Measurements from ENCODE around the gene FKBP7.

The FKBP7 gene

DNA sequence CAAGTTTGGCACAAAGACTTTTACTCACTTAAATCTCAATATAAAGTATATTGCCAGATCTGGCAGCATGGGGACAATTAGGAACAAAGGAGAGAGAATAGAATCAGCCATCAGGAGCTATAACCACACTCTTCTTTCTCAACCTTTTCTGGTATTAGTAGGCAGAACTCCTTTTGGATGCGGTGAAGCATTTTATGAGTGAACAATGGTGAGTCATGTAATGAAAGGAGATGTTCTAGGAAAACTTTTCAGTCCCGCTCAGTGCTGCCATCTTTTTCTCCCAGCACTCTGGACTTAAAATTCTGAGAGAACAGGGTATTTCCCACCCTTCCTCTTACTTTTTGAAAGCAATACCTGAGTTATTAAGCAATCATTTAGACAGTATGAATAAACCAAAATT is 34.1 kb upstream of the FKBP7 start:
- no peak for DNase-seq
- Histone ChIP-seq H3K36me3 (peaks cover 0 to 42% (median 7%) of the 10 kb centered on the region in 3 donors), H3K9me3 (no peaks in the 10 kb centered on the region), H3K4me1 (no peaks in the 10 kb centered on the region), H3K27ac (no peak overlapping the region), H3K4me3 (no peak overlapping the region), H3K27me3 (no peaks in the 10 kb centered on the region)
- TF ChIP-seq, protein P1, sequence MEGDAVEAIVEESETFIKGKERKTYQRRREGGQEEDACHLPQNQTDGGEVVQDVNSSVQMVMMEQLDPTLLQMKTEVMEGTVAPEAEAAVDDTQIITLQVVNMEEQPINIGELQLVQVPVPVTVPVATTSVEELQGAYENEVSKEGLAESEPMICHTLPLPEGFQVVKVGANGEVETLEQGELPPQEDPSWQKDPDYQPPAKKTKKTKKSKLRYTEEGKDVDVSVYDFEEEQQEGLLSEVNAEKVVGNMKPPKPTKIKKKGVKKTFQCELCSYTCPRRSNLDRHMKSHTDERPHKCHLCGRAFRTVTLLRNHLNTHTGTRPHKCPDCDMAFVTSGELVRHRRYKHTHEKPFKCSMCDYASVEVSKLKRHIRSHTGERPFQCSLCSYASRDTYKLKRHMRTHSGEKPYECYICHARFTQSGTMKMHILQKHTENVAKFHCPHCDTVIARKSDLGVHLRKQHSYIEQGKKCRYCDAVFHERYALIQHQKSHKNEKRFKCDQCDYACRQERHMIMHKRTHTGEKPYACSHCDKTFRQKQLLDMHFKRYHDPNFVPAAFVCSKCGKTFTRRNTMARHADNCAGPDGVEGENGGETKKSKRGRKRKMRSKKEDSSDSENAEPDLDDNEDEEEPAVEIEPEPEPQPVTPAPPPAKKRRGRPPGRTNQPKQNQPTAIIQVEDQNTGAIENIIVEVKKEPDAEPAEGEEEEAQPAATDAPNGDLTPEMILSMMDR (IDR thresholded peaks at IDR 0.05), result no peak
- intact Hi-C loops (cut with DNase I; ENCODE audit: low total_unique reads), result no loop called here

DNA sequence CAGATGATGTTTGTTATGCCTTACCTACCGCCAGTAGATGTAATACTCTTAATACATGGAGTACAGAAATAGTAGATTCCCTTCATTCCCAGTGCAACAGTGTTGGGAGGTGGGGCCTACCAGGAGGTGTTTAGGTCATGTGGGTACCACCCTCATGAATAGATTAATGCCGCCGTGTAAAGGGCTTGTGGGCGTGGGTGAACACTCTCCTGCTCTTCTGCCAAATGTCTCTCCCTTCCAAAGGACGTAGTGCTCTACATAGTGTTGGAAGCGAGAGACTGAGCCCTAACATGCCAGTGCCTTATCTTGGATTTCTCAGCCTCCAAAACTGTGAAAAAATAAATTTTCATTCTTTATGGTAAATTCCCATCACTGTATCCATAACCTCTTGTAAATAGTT is 32.0 kb upstream of the FKBP7 start:
- H3K36me3 ChIP-seq, result peaks cover 0 to 50% (median 5%) of the 10 kb centered on the region in 3 donors
- intact Hi-C loops (cut with DNase I; ENCODE audit: low total_unique reads), result no loop called here

DNA sequence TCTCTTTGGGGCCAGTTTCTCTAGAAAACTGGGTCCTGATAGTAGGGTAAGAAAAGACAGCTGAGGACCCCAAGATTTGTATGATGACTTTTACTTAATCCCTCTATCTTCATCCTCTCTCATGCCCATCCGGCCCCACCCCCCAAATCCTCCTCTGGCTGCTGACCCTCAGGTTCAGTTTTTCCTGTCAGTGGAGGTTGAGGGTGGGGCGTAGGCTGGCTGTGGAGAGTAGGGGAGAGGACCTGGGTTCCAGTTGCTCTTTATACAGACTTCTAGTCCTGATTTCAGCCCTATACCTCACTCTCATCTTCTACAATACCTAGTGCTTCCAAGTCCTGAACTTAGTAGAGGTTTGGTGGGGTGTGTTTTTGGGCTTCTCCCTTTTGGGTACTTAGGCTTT is 30.2 kb upstream of the FKBP7 start:
- Histone ChIP-seq H3K27me3 (no peaks in the 10 kb centered on the region), H3K9me3 (no peaks in the 10 kb centered on the region), H3K36me3 (peaks cover 17 to 68% (median 19%) of the 10 kb centered on the region in 3 donors), H3K27ac (no peak overlapping the region), H3K4me1 (no peaks in the 10 kb centered on the region), H3K4me3 (no peak overlapping the region)
- no peak for DNase-seq
- intact Hi-C loops (cut with DNase I; ENCODE audit: low total_unique reads), result no loop called here
- TF ChIP-seq, protein P1 (IDR thresholded peaks at IDR 0.05), result no peak

More for the DNA sequence above, 32.0 kb upstream of the FKBP7 start:
- H3K27ac ChIP-seq, result no peak overlapping the region
- TF ChIP-seq, protein P1 (IDR thresholded peaks at IDR 0.05), result no peak
- H3K27me3 ChIP-seq, result no peaks in the 10 kb centered on the region
- DNase-seq, result no peak
- H3K4me1 ChIP-seq, result no peaks in the 10 kb centered on the region
- no peak overlapping the region for H3K4me3 ChIP-seq
- no peaks in the 10 kb centered on the region for H3K9me3 ChIP-seq

DNA sequence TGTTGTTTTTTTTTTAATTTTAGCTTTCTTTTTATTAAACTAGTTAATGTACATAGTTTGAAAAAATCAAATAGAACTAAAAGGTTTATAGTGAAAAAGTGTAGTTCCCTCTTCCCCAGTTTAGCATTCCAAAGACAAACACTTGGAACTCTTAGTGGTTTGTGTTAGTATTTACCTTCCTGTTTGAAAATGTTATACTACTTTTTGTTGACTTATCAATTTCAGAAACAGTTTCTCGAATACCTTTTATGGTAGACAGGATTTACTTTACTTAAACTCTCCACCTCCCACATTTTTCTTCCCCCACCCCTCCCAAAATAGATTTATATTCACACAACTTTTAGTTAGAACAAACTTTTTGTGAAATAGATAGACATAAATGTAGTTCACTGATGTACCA is 28.5 kb upstream of the FKBP7 start:
- H3K4me1 ChIP-seq, result no peaks in the 10 kb centered on the region
- no peak overlapping the region for H3K4me3 ChIP-seq
- H3K27ac ChIP-seq, result no peak overlapping the region
- H3K36me3 ChIP-seq, result peaks cover 34 to 71% (median 35%) of the 10 kb centered on the region in 3 donors
- H3K27me3 ChIP-seq, result no peaks in the 10 kb centered on the region
- no peak for DNase-seq
- no peaks in the 10 kb centered on the region for H3K9me3 ChIP-seq
- intact Hi-C loops (cut with DNase I; ENCODE audit: low total_unique reads), result no loop called here
- TF ChIP-seq, protein P1 (IDR thresholded peaks at IDR 0.05), result no peak

DNA sequence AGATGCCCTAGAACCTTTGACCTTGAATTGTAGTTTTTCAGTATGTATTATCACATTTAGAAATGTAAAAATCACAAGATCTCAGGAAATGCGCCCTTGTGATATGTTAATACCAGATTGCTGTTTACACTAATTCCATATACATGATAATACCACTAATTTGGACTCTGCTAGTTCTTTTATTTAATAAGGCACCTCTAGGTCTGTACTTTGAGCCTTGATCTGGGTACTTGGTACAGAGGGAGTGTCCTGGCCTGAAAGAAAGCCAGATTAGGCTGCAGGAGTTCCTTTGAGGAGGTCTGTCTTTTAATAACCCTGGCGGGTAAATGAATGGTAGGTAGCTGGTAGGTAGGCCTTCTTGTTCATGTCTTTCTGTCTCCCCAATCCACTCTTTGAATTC is 28.1 kb upstream of the FKBP7 start:
- H3K4me3 ChIP-seq, result no peak overlapping the region
- DNase-seq, result no peak
- H3K9me3 ChIP-seq, result no peaks in the 10 kb centered on the region
- no peaks in the 10 kb centered on the region for H3K4me1 ChIP-seq
- H3K36me3 ChIP-seq, result peaks cover 36 to 72% (median 38%) of the 10 kb centered on the region in 3 donors
- intact Hi-C loops (cut with DNase I; ENCODE audit: low total_unique reads), result no loop called here
- TF ChIP-seq, protein P1 (IDR thresholded peaks at IDR 0.05), result no peak
- H3K27ac ChIP-seq, result no peak overlapping the region
- H3K27me3 ChIP-seq, result no peaks in the 10 kb centered on the region

DNA sequence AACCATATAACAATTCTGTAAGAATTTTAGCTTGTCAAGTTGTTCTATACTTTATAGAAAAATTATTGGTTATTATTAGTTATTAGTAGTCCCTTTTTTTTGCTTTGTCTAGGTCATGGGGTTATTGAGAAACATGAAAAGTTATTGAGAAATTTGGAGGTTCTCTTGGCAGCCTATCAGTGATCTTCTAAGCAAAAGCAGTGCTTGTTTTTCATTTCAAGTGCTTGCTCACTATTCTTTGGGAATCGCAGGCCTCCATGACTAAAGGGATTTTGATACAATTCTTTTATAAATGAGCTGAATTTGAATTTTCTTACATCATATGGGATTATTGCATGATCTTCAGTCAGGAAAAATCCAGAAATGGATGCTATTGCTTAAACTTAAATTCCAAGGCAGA is 27.7 kb upstream of the FKBP7 start:
- Histone ChIP-seq H3K9me3 (no peaks in the 10 kb centered on the region), H3K27me3 (no peaks in the 10 kb centered on the region), H3K4me1 (no peaks in the 10 kb centered on the region), H3K27ac (no peak overlapping the region), H3K36me3 (peaks cover 39 to 72% (median 42%) of the 10 kb centered on the region in 3 donors), H3K4me3 (no peak overlapping the region)
- intact Hi-C loops (cut with DNase I; ENCODE audit: low total_unique reads), result no loop called here
- TF ChIP-seq, protein P1 (IDR thresholded peaks at IDR 0.05), result no peak
- DNase-seq, result no peak

Data from tibial artery (tissue), 4 donors.